Epithelial cell of proximal tubule (primary cell): ENCODE measurements around the gene CACNA1C. TPM values are rescaled to one million over a fixed set of nuclear protein-coding genes. Genes with fewer than 3 reads are reported as not detected.

Experiments
- DNase-seq: peaks from one replicate; pipeline ENCODE4 v3.0.0-alpha.2; 2011; ENCODE audit warnings: low read depth
- H3K4me3 ChIP-seq: 2 replicates; pipeline ENCODE4 v1.5.1; 2011; ENCODE audit warnings: low read depth, mild to moderate bottlenecking, low read length
- total RNA-seq: library from RNA; depleted of rRNA; stranded (reverse); fragments of >200 nt; gene quantifications from 2 replicates; pipeline ENCODE4 v1.2.3, GENCODE V29; 2015
- TF ChIP-seq, protein P1 (sequence below): conservative IDR thresholded peaks from 2 replicates; pipeline ENCODE4 v1.5.1; 2012; ENCODE audit warnings: low read depth, mild to moderate bottlenecking, low read length

Gene CACNA1C
- total RNA-seq, 1 donor from 2014 or later, result not detected

DNA sequence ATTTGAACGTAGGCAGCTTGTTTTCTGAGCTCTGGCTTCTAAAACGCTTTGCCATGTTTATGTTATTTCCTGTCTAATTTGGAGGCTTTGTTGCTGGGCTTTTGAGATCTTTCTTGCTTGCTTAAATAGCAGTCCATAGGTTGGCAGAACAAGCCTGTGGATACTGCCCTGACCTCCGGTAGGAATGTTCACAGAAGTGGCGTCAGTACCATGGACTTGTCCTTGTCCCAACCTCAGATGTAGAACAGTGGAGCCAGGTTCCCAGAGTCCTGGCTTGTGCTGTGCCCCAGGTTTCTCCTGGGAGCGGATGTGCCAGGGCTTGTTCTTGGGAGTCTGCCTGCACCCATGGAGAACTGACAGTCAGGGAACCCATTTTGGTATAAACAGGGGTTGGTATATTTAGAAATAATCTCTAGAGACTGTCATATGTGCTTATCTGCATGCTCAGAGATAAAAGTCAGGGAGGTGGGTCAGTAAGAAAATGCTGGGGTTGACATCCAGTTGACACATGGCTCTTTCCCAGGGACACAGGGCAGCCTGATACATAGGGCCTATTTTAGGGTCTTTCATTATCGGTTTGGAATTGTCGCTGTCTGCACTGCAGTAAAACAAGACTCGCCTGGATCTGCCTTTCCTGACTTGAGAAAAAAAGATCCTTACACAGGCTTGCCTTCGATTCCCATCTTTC, 22.9 kb downstream of the CACNA1C start:
- DNase-seq, result no peak
- TF ChIP-seq, protein P1, sequence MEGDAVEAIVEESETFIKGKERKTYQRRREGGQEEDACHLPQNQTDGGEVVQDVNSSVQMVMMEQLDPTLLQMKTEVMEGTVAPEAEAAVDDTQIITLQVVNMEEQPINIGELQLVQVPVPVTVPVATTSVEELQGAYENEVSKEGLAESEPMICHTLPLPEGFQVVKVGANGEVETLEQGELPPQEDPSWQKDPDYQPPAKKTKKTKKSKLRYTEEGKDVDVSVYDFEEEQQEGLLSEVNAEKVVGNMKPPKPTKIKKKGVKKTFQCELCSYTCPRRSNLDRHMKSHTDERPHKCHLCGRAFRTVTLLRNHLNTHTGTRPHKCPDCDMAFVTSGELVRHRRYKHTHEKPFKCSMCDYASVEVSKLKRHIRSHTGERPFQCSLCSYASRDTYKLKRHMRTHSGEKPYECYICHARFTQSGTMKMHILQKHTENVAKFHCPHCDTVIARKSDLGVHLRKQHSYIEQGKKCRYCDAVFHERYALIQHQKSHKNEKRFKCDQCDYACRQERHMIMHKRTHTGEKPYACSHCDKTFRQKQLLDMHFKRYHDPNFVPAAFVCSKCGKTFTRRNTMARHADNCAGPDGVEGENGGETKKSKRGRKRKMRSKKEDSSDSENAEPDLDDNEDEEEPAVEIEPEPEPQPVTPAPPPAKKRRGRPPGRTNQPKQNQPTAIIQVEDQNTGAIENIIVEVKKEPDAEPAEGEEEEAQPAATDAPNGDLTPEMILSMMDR, result no peak
- H3K4me3 ChIP-seq, result no peak overlapping the region

DNA sequence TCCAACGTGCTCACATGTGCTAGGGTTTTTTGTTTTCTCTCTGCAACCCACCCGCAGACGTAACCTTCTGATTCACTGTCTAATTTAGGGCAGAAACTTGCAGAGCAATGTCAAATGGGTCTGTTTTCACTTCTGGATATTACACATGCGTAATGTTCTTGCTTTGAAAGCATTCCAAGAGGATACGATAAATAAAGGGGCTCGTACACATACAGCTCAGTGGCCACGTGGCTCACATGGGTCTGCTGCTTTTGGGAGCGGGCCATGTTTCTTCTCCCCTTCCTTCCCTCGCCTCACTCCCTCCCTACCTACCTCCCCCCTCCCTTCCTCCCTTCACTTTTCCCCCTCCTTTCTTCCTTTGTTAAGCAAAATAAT, 23.4 kb downstream of the CACNA1C start:
- no peak overlapping the region for H3K4me3 ChIP-seq
- TF ChIP-seq, protein P1, result no peak
- DNase-seq, result no peak

GRCh38 chr12:2076728-2077127, 23.9 kb downstream of the CACNA1C start:
- no peak for DNase-seq
- no peak overlapping the region for H3K4me3 ChIP-seq
- TF ChIP-seq, protein P1, result no peak

DNA sequence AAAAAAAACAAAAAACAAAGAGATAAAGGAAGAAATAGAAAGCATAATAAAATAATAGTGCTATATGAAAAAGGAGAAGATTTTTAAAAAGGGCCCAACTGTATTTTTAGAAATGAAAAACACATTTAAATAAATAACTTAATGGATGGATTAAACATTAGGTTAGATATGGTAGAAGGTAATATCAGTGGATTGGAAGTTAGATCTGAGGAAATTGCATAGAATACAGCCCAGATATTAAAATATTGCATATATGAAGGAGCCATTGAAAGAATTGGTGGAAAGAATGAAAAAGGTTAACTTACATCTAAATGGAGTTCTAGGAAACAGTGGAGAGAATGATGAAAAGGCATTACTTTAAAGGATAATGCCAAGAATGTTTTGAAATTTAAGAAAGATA, 27.8 kb downstream of the CACNA1C start:
- TF ChIP-seq, protein P1, result no peak
- H3K4me3 ChIP-seq, result no peak overlapping the region
- no peak for DNase-seq

DNA sequence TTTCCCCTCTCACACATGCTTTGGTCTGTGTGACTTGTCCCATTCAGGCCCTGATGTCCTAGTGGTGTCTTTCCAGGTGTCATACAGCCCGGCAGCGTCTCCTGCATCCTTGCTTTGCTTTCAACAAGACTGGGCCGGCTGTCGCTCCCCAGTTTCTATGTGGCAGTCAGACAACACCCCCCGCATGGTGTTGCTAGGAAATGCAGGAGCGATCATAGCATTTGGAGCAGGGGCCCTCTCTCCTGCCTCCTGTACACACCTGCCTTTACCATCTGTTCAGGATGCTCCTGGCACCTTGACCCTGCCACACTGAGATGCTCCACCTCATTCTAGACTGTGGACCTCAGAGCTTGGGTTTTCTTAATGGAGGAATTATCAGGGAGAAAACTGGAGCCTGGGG, 29.5 kb downstream of the CACNA1C start:
- TF ChIP-seq, protein P1, result no peak
- DNase-seq, result no peak
- no peak overlapping the region for H3K4me3 ChIP-seq

DNA sequence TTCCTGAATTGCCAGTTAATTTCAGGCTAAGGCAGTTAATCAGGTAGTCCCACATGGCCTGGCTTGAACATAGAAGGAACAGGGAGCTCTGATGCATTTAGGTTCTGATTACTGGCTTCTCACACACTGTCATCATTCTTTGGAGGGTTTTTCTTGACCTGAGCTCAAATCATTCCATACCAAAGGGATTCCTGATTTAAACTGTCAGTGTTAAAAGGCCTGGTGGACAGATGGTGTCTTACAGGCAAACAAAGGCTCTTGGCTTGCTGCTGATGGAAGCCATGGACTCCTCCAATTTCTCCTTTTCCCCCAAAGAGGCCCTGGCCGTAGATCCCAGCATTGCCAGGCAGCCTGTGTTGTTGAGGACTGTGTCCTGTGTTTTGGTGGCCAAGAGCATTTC, 30.2 kb downstream of the CACNA1C start:
- TF ChIP-seq, protein P1, result no peak
- no peak for DNase-seq
- H3K4me3 ChIP-seq, result no peak overlapping the region

- DNase-seq, result no peak
- TF ChIP-seq, protein P1, result no peak
- no peak overlapping the region for H3K4me3 ChIP-seq
Measured at GRCh38 chr12:2083561-2083960, 30.8 kb downstream of the CACNA1C start.
